ENCODE data around the gene ADAMTS3. TPM values are rescaled to one million over a fixed set of nuclear protein-coding genes. Genes with fewer than 3 reads are reported as not detected.
A peak's percentile ranks its signal among the peaks of the same experiment; 100 is the strongest.

The ADAMTS3 gene
- total and polyA plus RNA-seq, 9 of the 15 experiments (the other 6 are each of a cell fraction or from before 2014, with no cell fraction given), result 4.0 to 18.0 (median 12.1) TPM

DNA sequence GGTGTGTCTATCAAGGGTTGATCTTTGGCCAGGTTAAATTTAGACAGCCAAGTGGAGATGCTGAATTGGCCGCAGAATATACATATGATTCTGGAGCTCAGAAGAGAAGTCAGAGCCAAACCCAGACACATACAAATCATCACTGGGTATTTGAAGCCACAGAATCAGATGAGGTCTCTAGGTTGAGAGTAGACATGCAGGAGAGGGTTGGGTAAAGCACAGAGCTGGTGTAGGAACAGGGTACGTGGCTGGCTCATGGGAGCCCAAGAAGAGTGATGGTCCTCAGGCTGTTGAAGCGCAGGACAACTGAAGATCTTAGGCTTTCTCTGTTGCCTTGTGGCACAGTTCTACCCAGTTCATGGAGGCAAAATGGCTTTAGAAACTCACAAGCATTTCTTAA lies 37.7 kb downstream of the ADAMTS3 start:
- H3K36me3 ChIP-seq (ENCODE audit: control insufficient read depth, insufficient read depth, low read length), result peaks cover 17% of the 10 kb centered on the region
- H3K9ac ChIP-seq (ENCODE audit: insufficient read depth in 1 of 2, low read depth in 2 of 2, low read length in 2 of 2), result no peak overlapping the region
- no peak overlapping the region for H3K4me3 ChIP-seq
- H2AFZ ChIP-seq (ENCODE audit: low read depth, low read length), result no peak overlapping the region
- FAIRE-seq, result peak; percentile 6
- ChIA-PET POLR2A (no interaction called here), CTCF (ENCODE audit: low intra/inter-chr PET ratio) (no interaction called here)
- no TSS peak for BruUV-seq (replicated peaks)
- H3K79me2 ChIP-seq (ENCODE audit: control insufficient read depth, insufficient read depth, low read length), result peaks cover 16% of the 10 kb centered on the region; the same call in 1 of the 3 replicates
- H3K27me3 ChIP-seq (ENCODE audit: control insufficient read depth in 2 of 2, insufficient read depth in 2 of 2, low read length in 2 of 2), result no peaks in the 10 kb centered on the region
- intact Hi-C loops (cut with micrococcal nuclease) (no loop called here), in situ Hi-C loops (cut with MboI) (no loop called here)
- ATAC-seq, result peak; percentile 51; the same call in 2 of the 3 replicates
- WGBS (ENCODE audit: insufficient coverage, low coverage, missing lambda C conversion rate), result 90% methylated on average over 3 of the region's 3 CpGs
- TF ChIP-seq ZNF76 (CRISPR knock-in tag; IDR thresholded peaks at IDR 0.05; ENCODE audit: borderline replicate concordance) (no peak), CREBBP (IDR thresholded peaks at IDR 0.05; ENCODE audit: low read depth, low read length) (no peak), NFE2L1 (tag; IDR thresholded peaks at IDR 0.05; ENCODE audit: borderline replicate concordance, low read depth) (no peak)
- no peaks in the 10 kb centered on the region for H3K9me1 ChIP-seq (ENCODE audit: control insufficient read depth, insufficient read depth, low read length)
- H3K9me3 ChIP-seq (replicated peaks; ENCODE audit: control insufficient read depth, insufficient read depth, low read depth, low read length), result no peaks in the 10 kb centered on the region; the same call in 1 of the 2 replicates
- H3K4me2 ChIP-seq (ENCODE audit: insufficient read depth, low read length), result no peak overlapping the region
- no peaks in the 10 kb centered on the region; a peak in 1 of 5 replicates for H3K4me1 ChIP-seq (replicated peaks in 1 of 2; ENCODE audit: control insufficient read depth in 2 of 2, insufficient read depth in 2 of 2, low read length in 2 of 2)
- H3K27ac ChIP-seq (ENCODE audit: extremely low read depth, low read depth, low read length), result no peak overlapping the region; the same call in 2 of the 3 replicates
- no peaks in the 10 kb centered on the region for H4K20me1 ChIP-seq (replicated peaks; ENCODE audit: control insufficient read depth, insufficient read depth, low read length)
- no peak for DNase-seq (ENCODE audit: extremely low read depth in 1 of 4, low spot score in 3 of 4)

DNA sequence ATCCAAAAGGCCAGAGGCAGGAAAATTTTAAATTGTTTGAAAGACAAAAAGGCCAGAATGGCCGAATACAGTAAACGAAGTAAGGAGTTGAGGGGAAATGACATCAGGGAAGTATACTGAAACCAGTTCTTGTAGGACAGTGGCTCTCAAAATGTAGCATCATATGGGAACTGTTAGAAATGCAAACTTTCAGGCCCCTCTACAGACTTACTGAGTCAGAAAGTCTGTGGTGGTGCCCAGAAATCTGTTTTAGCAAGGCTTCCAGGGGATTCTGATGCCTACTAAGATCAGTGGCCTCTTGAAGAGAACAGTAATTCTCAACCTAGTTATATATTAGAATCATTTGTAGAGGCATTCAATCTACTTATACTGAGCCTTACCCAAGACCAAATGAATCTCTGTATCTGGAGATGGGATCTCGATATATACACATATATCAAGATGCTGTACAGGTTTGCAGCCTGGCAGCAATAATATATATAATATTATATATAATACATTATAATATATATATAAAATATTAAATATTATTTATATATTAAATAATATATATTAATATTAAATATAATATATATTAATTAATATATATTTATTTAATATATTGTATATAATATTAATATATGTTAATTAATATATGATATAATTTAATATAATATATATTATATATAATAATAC lies 39.7 kb downstream of the ADAMTS3 start:
- intact Hi-C loops (cut with micrococcal nuclease), result no loop called here
- DNase-seq (ENCODE audit: extremely low read depth in 1 of 4, low spot score in 3 of 4) (no peak), FAIRE-seq (peak; percentile 56), ATAC-seq (no peak)
- ChIA-PET POLR2A (no interaction called here), CTCF (ENCODE audit: low intra/inter-chr PET ratio) (no interaction called here)
- Histone ChIP-seq H3K27ac (ENCODE audit: extremely low read depth, low read depth, low read length) (no peak overlapping the region), H3K9me1 (ENCODE audit: control insufficient read depth, insufficient read depth, low read length) (no peaks in the 10 kb centered on the region), H3K4me2 (ENCODE audit: insufficient read depth, low read length) (no peak overlapping the region), H3K4me3 (no peak overlapping the region), H3K9ac (ENCODE audit: insufficient read depth in 1 of 2, low read depth in 2 of 2, low read length in 2 of 2) (no peak overlapping the region), H4K20me1 (replicated peaks; ENCODE audit: control insufficient read depth, insufficient read depth, low read length) (no peaks in the 10 kb centered on the region), H3K79me2 (ENCODE audit: control insufficient read depth, insufficient read depth, low read length) (0 out of 3 replicates have a peak, but pooled peaks cover 6% of the 10 kb centered on the region), H2AFZ (ENCODE audit: low read depth, low read length) (no peak overlapping the region), H3K4me1 (replicated peaks in 1 of 2; ENCODE audit: control insufficient read depth in 2 of 2, insufficient read depth in 2 of 2, low read length in 2 of 2) (no peaks in the 10 kb centered on the region), H3K27me3 (ENCODE audit: control insufficient read depth in 2 of 2, insufficient read depth in 2 of 2, low read length in 2 of 2) (no peaks in the 10 kb centered on the region), H3K9me3 (replicated peaks; ENCODE audit: control insufficient read depth, insufficient read depth, low read depth, low read length) (no peaks in the 10 kb centered on the region), H3K36me3 (ENCODE audit: control insufficient read depth, insufficient read depth, low read length) (peaks cover 16% of the 10 kb centered on the region; the same call in 2 of the 3 replicates)
- TF ChIP-seq KLF1 (tag; IDR thresholded peaks at IDR 0.05) (no peak), COPS2 (conservative IDR thresholded peaks at IDR 0.05) (no peak), RBM14 (IDR thresholded peaks at IDR 0.05; ENCODE audit: borderline replicate concordance, insufficient read depth, low read depth, low read length) (no peak), RBM25 (IDR thresholded peaks at IDR 0.05; ENCODE audit: low read depth, low read length, severe bottlenecking) (no peak), ZNF764 (CRISPR knock-in tag; IDR thresholded peaks at IDR 0.05; ENCODE audit: low read depth) (no peak), IFI16 (CRISPR knock-in tag; IDR thresholded peaks at IDR 0.05) (no peak), CBX8 (IDR thresholded peaks at IDR 0.05; ENCODE audit: borderline replicate concordance, extremely low read depth, low read depth, low read length, poor library complexity, severe bottlenecking) (no peak)
- TF ChIP-seq, protein P1, sequence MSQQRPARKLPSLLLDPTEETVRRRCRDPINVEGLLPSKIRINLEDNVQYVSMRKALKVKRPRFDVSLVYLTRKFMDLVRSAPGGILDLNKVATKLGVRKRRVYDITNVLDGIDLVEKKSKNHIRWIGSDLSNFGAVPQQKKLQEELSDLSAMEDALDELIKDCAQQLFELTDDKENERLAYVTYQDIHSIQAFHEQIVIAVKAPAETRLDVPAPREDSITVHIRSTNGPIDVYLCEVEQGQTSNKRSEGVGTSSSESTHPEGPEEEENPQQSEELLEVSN (IDR thresholded peaks at IDR 0.05; ENCODE audit: borderline replicate concordance in 1 of 2, extremely low read depth in 1 of 2, insufficient read depth in 1 of 2, insufficient read length in 1 of 2, low read depth in 1 of 2, low read length in 1 of 2, poor library complexity in 1 of 2, severe bottlenecking in 1 of 2), result no peak
- in situ Hi-C loops (cut with MboI), result no loop called here
- no TSS peak for BruUV-seq (replicated peaks)
- 99% methylated on average over 3 of the region's 3 CpGs for WGBS (ENCODE audit: insufficient coverage, low coverage, missing lambda C conversion rate)

Measured in K562 (cell line).